H1 (cell line): ENCODE results near the gene PGAP2. TPM values are rescaled to one million over a fixed set of nuclear protein-coding genes. Genes with fewer than 3 reads are reported as not detected.

ENCODE experiments used
- CTCF ChIA-PET: fragments of 300-600 bp; sonication (Branson Sonifier 250); formaldehyde crosslinking; loops from one replicate; lab custom pipeline; 2021; ENCODE audit not compliant: partially characterized antibody; lab: Charles Lee
- POLR2A ChIA-PET: fragments of 300-600 bp; sonication (Branson Sonifier 250); formaldehyde crosslinking; loops from one replicate; lab custom pipeline; 2021; ENCODE audit warnings: inconsistent platforms; ENCODE audit not compliant: partially characterized antibody; lab: Charles Lee
- DNase-seq, 2 experiments: peaks; one replicate each; pipeline versions ENCODE4 v3.0.0 to v3.0.0-alpha.2; 2010 to 2022; ENCODE audit warnings: low spot score in 2 of 2, low read depth in 1 of 2, mixed read lengths in 1 of 2
- FAIRE-seq: peaks from 2 replicates; lab custom pipeline; 2011; peaks lifted over from hg19 to GRCh38; lab: Jason Lieb, UNC
- H2AFZ ChIP-seq: 2 replicates; pipeline ENCODE4 v1.8.1; 2012; ENCODE audit warnings: low read length, inconsistent platforms
- H2AK5ac ChIP-seq: 2 replicates; pipeline ENCODE4 v1.6.1; 2013; ENCODE audit warnings: low read depth, low read length
- H2BK120ac ChIP-seq: replicated peaks from 2 replicates; pipeline ENCODE3; 2013; ENCODE audit warnings: low read depth, low read length, inconsistent platforms
- H2BK12ac ChIP-seq: 2 replicates; pipeline ENCODE4 v1.6.1; 2013; ENCODE audit warnings: low read depth, low read length
- H2BK15ac ChIP-seq: 2 replicates; pipeline ENCODE4 v1.6.1; 2013; ENCODE audit warnings: low read length
- H2BK20ac ChIP-seq: 2 replicates; pipeline ENCODE4 v1.6.1; 2013; ENCODE audit warnings: low read length
- H2BK5ac ChIP-seq: 2 replicates; pipeline ENCODE4 v1.6.1; 2013; ENCODE audit warnings: low read depth, low read length
- H3K14ac ChIP-seq: 2 replicates; pipeline ENCODE4 v1.6.1; 2013; ENCODE audit warnings: inconsistent platforms; ENCODE audit not compliant: insufficient read length
- H3K18ac ChIP-seq: 2 replicates; pipeline ENCODE4 v1.6.1; 2013; ENCODE audit warnings: low read length; ENCODE audit errors: extremely low read depth
- H3K23ac ChIP-seq: 2 replicates; pipeline ENCODE4 v1.6.1; 2013; ENCODE audit warnings: inconsistent platforms; ENCODE audit not compliant: insufficient read length
- H3K23me2 ChIP-seq: 2 replicates; pipeline ENCODE4 v1.6.1; 2013; ENCODE audit warnings: low read depth, low read length
- H3K27ac ChIP-seq: 2 replicates; pipeline ENCODE4 v1.6.1; 2011; ENCODE audit warnings: low read depth, low read length, inconsistent platforms
- H3K27me3 ChIP-seq, 4 experiments: replicated peaks in 1 of 4; 1 replicate in 1 of 4; 2 replicates in 3 of 4; pipeline versions ENCODE4 v1.6.1 to v1.8.1; 2011 to 2013; ENCODE audit warnings: low read length in 3 of 4, mild to moderate bottlenecking in 3 of 4, inconsistent platforms in 2 of 4, mixed read lengths in 2 of 4, moderate library complexity in 1 of 4; ENCODE audit not compliant: control insufficient read depth in 3 of 4, insufficient read depth in 3 of 4; ENCODE audit errors: extremely low read depth in 1 of 4
- H3K36me3 ChIP-seq, 4 experiments: 2 replicates each; pipeline versions ENCODE4 v1.6.1 to v1.8.1; 2011 to 2013; ENCODE audit warnings: mild to moderate bottlenecking in 4 of 4, low read length in 3 of 4, moderate library complexity in 2 of 4, control low read depth in 1 of 4, inconsistent platforms in 1 of 4; ENCODE audit not compliant: insufficient read depth in 4 of 4, control insufficient read depth in 2 of 4
- H3K4ac ChIP-seq: replicated peaks from 2 replicates; pipeline ENCODE3; 2013; ENCODE audit warnings: low read length, low read depth, mixed read lengths, inconsistent platforms; ENCODE audit not compliant: insufficient read length
- H3K4me1 ChIP-seq, 4 experiments: replicated peaks in 1 of 4; 1 replicate in 1 of 4; 2 replicates in 3 of 4; pipeline versions ENCODE4 v1.6.1 to v1.8.1; 2011 to 2013; ENCODE audit warnings: low read length in 3 of 4, inconsistent platforms in 2 of 4, mixed read lengths in 1 of 4; ENCODE audit not compliant: insufficient read depth in 4 of 4, control insufficient read depth in 3 of 4
- H3K4me2 ChIP-seq, 2 experiments: 2 replicates each; pipeline versions ENCODE4 v1.6.1 to v1.8.1; 2011 to 2013; ENCODE audit warnings: low read depth in 2 of 2, low read length in 2 of 2, control low read depth in 1 of 2, inconsistent platforms in 1 of 2, mild to moderate bottlenecking in 1 of 2; ENCODE audit not compliant: insufficient read depth in 1 of 2
- H3K4me3 ChIP-seq, 4 experiments: fragments of 200-600, 300-600 bp in 1 of 4; sonication (generic), shearing (Covaris generic), sonication (Bioruptor Twin) in 1 of 4; 2 replicates each; pipeline versions ENCODE4 v1.5.1 to v1.8.1; 2011 to 2016; ENCODE audit warnings: low read length in 4 of 4, low read depth in 3 of 4, control low read depth in 2 of 4, inconsistent platforms in 2 of 4, mild to moderate bottlenecking in 2 of 4, mixed read lengths in 1 of 4, moderate library complexity in 1 of 4; ENCODE audit not compliant: insufficient read depth in 2 of 4; ENCODE audit errors: extremely low read depth in 1 of 4
- H3K56ac ChIP-seq: replicated peaks from 2 replicates; pipeline ENCODE3; 2013; ENCODE audit warnings: low read depth, mild to moderate bottlenecking, mixed read lengths, low read length, inconsistent platforms; ENCODE audit not compliant: insufficient read length
- H3K79me1 ChIP-seq: 2 replicates; pipeline ENCODE4 v1.6.1; 2013; ENCODE audit warnings: low read depth, low read length, control low read depth
- H3K79me2 ChIP-seq, 2 experiments: 2 replicates each; pipeline versions ENCODE4 v1.6.1 to v1.8.1; 2012 to 2013; ENCODE audit warnings: low read length in 2 of 2, mild to moderate bottlenecking in 2 of 2, inconsistent platforms in 1 of 2; ENCODE audit not compliant: insufficient read depth in 2 of 2, control insufficient read depth in 1 of 2
- H3K9ac ChIP-seq, 4 experiments: replicated peaks in 1 of 4; 1 replicate in 1 of 4; 2 replicates in 3 of 4; pipeline versions ENCODE4 v1.6.1 to v1.8.1; 2011 to 2013; ENCODE audit warnings: low read depth in 3 of 4, low read length in 3 of 4, control low read depth in 2 of 4, mild to moderate bottlenecking in 2 of 4, moderate library complexity in 2 of 4, inconsistent platforms in 1 of 4; ENCODE audit errors: extremely low read depth in 1 of 4
- H3K9me3 ChIP-seq, 2 experiments: 2 replicates each; pipeline versions ENCODE4 v1.6.1 to v1.8.1; 2012 to 2013; ENCODE audit warnings: mild to moderate bottlenecking in 2 of 2, moderate library complexity in 2 of 2, control low read depth in 1 of 2, inconsistent platforms in 1 of 2, low read depth in 1 of 2, low read length in 1 of 2, mixed read lengths in 1 of 2; ENCODE audit not compliant: insufficient read depth in 2 of 2
- H4K20me1 ChIP-seq, 2 experiments: replicated peaks in 1 of 2; 2 replicates each; pipeline versions ENCODE3 to v1.8.1; 2011 to 2013; ENCODE audit warnings: inconsistent platforms in 2 of 2, low read length in 2 of 2, mild to moderate bottlenecking in 1 of 2; ENCODE audit not compliant: insufficient read depth in 2 of 2, control insufficient read depth in 1 of 2
- H4K5ac ChIP-seq: 2 replicates; pipeline ENCODE4 v1.6.1; 2013; ENCODE audit warnings: low read length, low read depth, mixed read lengths, inconsistent platforms; ENCODE audit not compliant: insufficient read length
- H4K8ac ChIP-seq: 2 replicates; pipeline ENCODE4 v1.8.0; 2013; ENCODE audit warnings: mild to moderate bottlenecking, moderate library complexity, low read length, inconsistent platforms; ENCODE audit not compliant: insufficient read depth; ENCODE audit errors: extremely low read depth
- H4K91ac ChIP-seq: replicated peaks from 2 replicates; pipeline ENCODE3; 2013; ENCODE audit warnings: low read length, mixed read lengths, inconsistent platforms; ENCODE audit not compliant: insufficient read length
- EP300 ChIP-seq, 2 experiments: IDR thresholded peaks; 1 replicate in 1 of 2; 2 replicates in 1 of 2; pipeline ENCODE4 v1.6.1; 2011 to 2012; ENCODE audit warnings: low read depth in 2 of 2, low read length in 2 of 2, mild to moderate bottlenecking in 2 of 2, borderline replicate concordance in 1 of 2, inconsistent platforms in 1 of 2, moderate library complexity in 1 of 2
- EZH2 ChIP-seq: fragments of 200-600 bp; sonication (generic); IDR thresholded peaks from 2 replicates; pipeline ENCODE4 v1.7.1; 2012; ENCODE audit warnings: low read depth, mild to moderate bottlenecking, moderate library complexity, low read length, inconsistent platforms; ENCODE audit not compliant: severe bottlenecking
- KDM4A ChIP-seq: IDR thresholded peaks from one replicate; pipeline ENCODE4 v1.7.1; 2012; ENCODE audit warnings: low read depth, mild to moderate bottlenecking, moderate library complexity, low read length, inconsistent platforms; ENCODE audit not compliant: severe bottlenecking
- RAD21 ChIP-seq, 2 experiments: IDR thresholded peaks in 1 of 2; conservative IDR thresholded peaks in 1 of 2; 2 replicates each; pipeline ENCODE4 v1.6.1; 2011; ENCODE audit warnings: low read depth in 2 of 2, low read length in 2 of 2, improper control_type of control experiment in 1 of 2, inconsistent platforms in 1 of 2, mild to moderate bottlenecking in 1 of 2, moderate library complexity in 1 of 2
- SIN3A ChIP-seq, 2 experiments: IDR thresholded peaks in 1 of 2; conservative IDR thresholded peaks in 1 of 2; 2 replicates each; pipeline ENCODE4 v1.6.1; 2011 to 2012; ENCODE audit warnings: low read length in 2 of 2, improper control_type of control experiment in 1 of 2, low read depth in 1 of 2, mild to moderate bottlenecking in 1 of 2
- SP1 ChIP-seq: IDR thresholded peaks from 2 replicates; pipeline ENCODE4 v1.6.1; 2011; ENCODE audit warnings: low read depth, low read length
- SUZ12 ChIP-seq: fragments of 200-600 bp; sonication (generic); IDR thresholded peaks from 2 replicates; pipeline ENCODE4 v1.6.1; 2012; ENCODE audit warnings: mild to moderate bottlenecking, inconsistent platforms, low read length, moderate library complexity, mixed read lengths
- TAF1 ChIP-seq: IDR thresholded peaks from 2 replicates; pipeline ENCODE4 v1.6.1; 2011; ENCODE audit warnings: mild to moderate bottlenecking, low read depth, low read length
- TEAD4 ChIP-seq: IDR thresholded peaks from 2 replicates; pipeline ENCODE4 v1.6.1; 2012; ENCODE audit warnings: low read depth, low read length, inconsistent platforms, mixed read lengths
- YY1 ChIP-seq: IDR thresholded peaks from 2 replicates; pipeline ENCODE4 v1.6.1; 2011; ENCODE audit warnings: low read depth, mild to moderate bottlenecking, low read length
- WGBS, 2 experiments: shearing (Covaris generic) in 1 of 2; methylation state at CpG; one replicate each; pipeline versions ENCODE4 v1.1.6 to v1.1.7; 2013 to 2015; ENCODE audit warnings: low lambda C conversion rate in 2 of 2, mixed read lengths in 2 of 2, inconsistent platforms in 1 of 2, low coverage in 1 of 2, missing lambda C conversion rate in 1 of 2; ENCODE audit not compliant: insufficient replicate concordance in 2 of 2, insufficient coverage in 1 of 2, insufficient read length in 1 of 2; ENCODE audit errors: extremely low coverage in 1 of 2, missing lambda C conversion rate in 1 of 2; 5-methylcytosine and 5-hydroxymethylcytosine counted together
- polyA plus RNA-seq, 7 experiments: library from polyadenylated mRNA; depleted of rRNA in 3 of 7; stranded (reverse) in 5 of 7; unstranded in 2 of 7; fragments of >200 nt in 5 of 7; fragments of 200-250 nt in 2 of 7; gene quantifications; 1 replicate in 5 of 7; 2 replicates in 1 of 7; 4 replicates in 1 of 7; pipeline versions ENCODE4 v1.2.1 to v1.2.3, GENCODE V29; 2011 to 2013; ENCODE audit warnings: missing spikeins in 2 of 7, mixed read lengths in 2 of 7
- total RNA-seq: library from RNA; stranded (reverse); fragmentation: NEBNext Ultra II Directional; extraction: Animal tissue kit (Norgen Biotek cat#: 25700); gene quantifications from 2 replicates; pipeline ENCODE4 v1.2.1, GENCODE V29; 2021

Gene PGAP2
- total and polyA plus RNA-seq, 2 of the 8 experiments (the other 6 are each of a cell fraction or from before 2014, with no cell fraction given): 56.5 to 106 TPM

DNA sequence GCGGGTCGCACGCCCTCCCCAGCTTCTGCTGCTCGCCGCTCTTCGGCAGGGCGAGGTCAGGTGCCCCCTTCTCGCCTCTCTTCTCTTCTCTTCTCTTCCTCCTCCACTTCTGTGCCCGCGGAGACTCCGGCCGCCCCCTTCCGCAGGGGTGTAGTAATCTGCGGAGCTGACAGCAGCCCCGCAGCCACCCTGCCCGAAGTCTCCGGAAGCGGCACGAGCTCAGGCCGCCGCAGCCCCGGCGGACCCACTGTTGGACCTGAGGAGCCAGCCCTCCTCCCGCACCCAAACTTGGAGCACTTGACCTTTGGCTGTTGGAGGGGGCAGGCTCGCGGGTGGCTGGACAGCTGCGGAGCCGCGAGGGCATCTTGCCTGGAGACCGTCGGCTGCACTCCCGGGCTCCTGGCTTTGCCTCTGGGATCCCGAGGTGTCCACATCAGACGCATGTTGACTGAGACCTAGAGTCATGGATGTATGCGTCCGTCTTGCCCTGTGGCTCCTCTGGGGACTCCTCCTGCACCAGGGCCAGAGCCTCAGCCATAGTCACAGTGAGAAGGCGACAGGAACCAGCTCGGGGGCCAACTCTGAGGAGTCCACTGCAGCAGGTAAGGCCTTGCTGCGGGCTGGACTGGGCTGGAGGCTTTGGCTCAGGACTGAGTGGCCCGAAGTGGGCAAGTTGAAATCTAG, 47.6 kb downstream of the PGAP2 start:
- peak overlapping the region; percentile 74 to 76 for H3K4me2 ChIP-seq
- H3K18ac ChIP-seq: no peak overlapping the region
- H2AFZ ChIP-seq: peak overlapping the region; percentile 24; the same call in 1 of the 2 replicates
- ChIA-PET POLR2A (interaction anchor here (1.0 to 2.9 kb wide), 6 partner anchors 8 to 29 kb away, joined by 4 to 13 read pairs (median 6); partner anchors contain the start of gene RHOG), CTCF (interaction anchor here (0.9 to 20.2 kb wide), 21 partner anchors 13 to 229 kb away, joined by 3 to 422 read pairs (median 8); partner anchors contain the start of genes PGAP2 and RHOG)
- no peak overlapping the region for H2BK15ac ChIP-seq
- H3K79me1 ChIP-seq: no peaks in the 10 kb centered on the region
- no peaks in the 10 kb centered on the region for H3K9me3 ChIP-seq
- no peak overlapping the region for H3K4ac ChIP-seq
- H2BK5ac ChIP-seq: no peak overlapping the region
- no peak overlapping the region for H4K5ac ChIP-seq
- H3K79me2 ChIP-seq: no peaks in the 10 kb centered on the region
- H3K23me2 ChIP-seq: peaks cover 8% of the 10 kb centered on the region; the same call in 1 of the 2 replicates
- no peak overlapping the region for H3K56ac ChIP-seq
- H3K4me3 ChIP-seq: peak overlapping the region; percentile 47 to 84 (median 72)
- no peaks in the 10 kb centered on the region for H3K36me3 ChIP-seq
- peak overlapping the region; percentile 22; the same call in 1 of the 2 replicates for H4K8ac ChIP-seq
- peak in 1 of 2 experiments; percentile 63 for DNase-seq
- 28% methylated on average over 17 of the region's 40 CpGs; no CpG with 5 or more reads in 1 of the 2 experiments for WGBS, 2 experiments
- H2BK120ac ChIP-seq: no peak overlapping the region
- no peak overlapping the region for H2AK5ac ChIP-seq
- peak overlapping the region in 1 of 4 experiments; percentile 4; a peak in 2 of 7 replicates for H3K9ac ChIP-seq
- FAIRE-seq: no peak
- H3K4me1 ChIP-seq: peaks cover 10 to 17% (median 11%) of the 10 kb centered on the region in 4 experiments
- H4K91ac ChIP-seq: no peak overlapping the region
- peaks cover 0 to 13% (median 8%) of the 10 kb centered on the region in 4 experiments; a peak in 5 of 7 replicates for H3K27me3 ChIP-seq
- no peak overlapping the region for H2BK12ac ChIP-seq
- no peaks in the 10 kb centered on the region for H4K20me1 ChIP-seq
- no peak overlapping the region for H3K23ac ChIP-seq
- H2BK20ac ChIP-seq: no peak overlapping the region
- no peak overlapping the region for H3K27ac ChIP-seq
- H3K14ac ChIP-seq: no peak overlapping the region
- TF ChIP-seq TAF1: 0 out of 2 replicates have a peak, but pooled peaks have one; percentile 5
- TF ChIP-seq YY1: no peak
- peak; percentile 32 for TF ChIP-seq KDM4A
- no peak for TF ChIP-seq SP1
- TF ChIP-seq SIN3A (conservative IDR thresholded peaks at IDR 0.05 in 1 of 2, IDR thresholded peaks at IDR 0.05 in 1 of 2; ENCODE audit: low read depth in 1 of 2, low read length in 2 of 2): 0 out of 4 replicates have a peak, but pooled peaks of 1 of the 2 experiments have one; percentile 39
- peak; percentile 41 for TF ChIP-seq EZH2
- peak; percentile 53; the same call in 1 of the 2 replicates for TF ChIP-seq SUZ12
- no peak for TF ChIP-seq TEAD4
- TF ChIP-seq RAD21 (IDR thresholded peaks at IDR 0.05 in 1 of 2, conservative IDR thresholded peaks at IDR 0.05 in 1 of 2; ENCODE audit: low read depth in 2 of 2, low read length in 2 of 2): 0 out of 4 replicates have a peak, but pooled peaks of 1 of the 2 experiments have one; percentile 0
- TF ChIP-seq EP300 (IDR thresholded peaks at IDR 0.05; ENCODE audit: borderline replicate concordance in 1 of 2, low read depth in 2 of 2, low read length in 2 of 2): no peak
